MG63 (cell line): ENCODE data around the gene TMEM52B. TPM values are rescaled to one million over a fixed set of nuclear protein-coding genes. Genes with fewer than 3 reads are reported as not detected.
"Not testable (repeated sequence)": the region's sequence is repeated elsewhere in the genome, so short reads cannot be mapped to it uniquely, and the experiment has no call there.

ENCODE experiments used
- DNase-seq: peaks from one replicate; pipeline ENCODE4 v3.0.0-alpha.2; 2020
- H3K27me3 ChIP-seq: fragments of 250-450 bp; sonication (Bioruptor Pico); 2 replicates; pipeline ENCODE4 v1.5.1; 2020; ENCODE audit warnings: mild to moderate bottlenecking, moderate library complexity
- H3K36me3 ChIP-seq: fragments of 250-450 bp; sonication (Bioruptor Pico); 2 replicates; pipeline ENCODE4 v1.5.1; 2020; ENCODE audit warnings: mild to moderate bottlenecking, moderate library complexity
- H3K4me3 ChIP-seq: fragments of 250-450 bp; sonication (Bioruptor Pico); 2 replicates; pipeline ENCODE4 v1.5.1; 2020; ENCODE audit warnings: mild to moderate bottlenecking, moderate library complexity
- H3K9me3 ChIP-seq: fragments of 250-450 bp; sonication (Bioruptor Pico); 2 replicates; pipeline ENCODE4 v1.5.1; 2020; ENCODE audit warnings: mild to moderate bottlenecking, moderate library complexity
- total RNA-seq: library from RNA; depleted of rRNA; stranded (reverse); fragments of >200 nt; shearing (Covaris generic); gene quantifications from 2 replicates; pipeline ENCODE4 v1.2.3, GENCODE V29; 2014; ENCODE audit warnings: low replicate concordance; rRNA removed

The TMEM52B gene
- total RNA-seq, 1 experiment from 2014 or later = not detected

- Histone ChIP-seq H3K27me3 (no peaks in the 10 kb centered on the region), H3K9me3 (no peaks in the 10 kb centered on the region), H3K36me3 (peaks cover 11% of the 10 kb centered on the region), H3K4me3 (no peak overlapping the region)
- DNase-seq = no peak
Measured at GRCh38 chr12:10218021-10218420, 39.2 kb downstream of the TMEM52B start.

- Histone ChIP-seq H3K36me3 (peaks cover 11% of the 10 kb centered on the region), H3K27me3 (no peaks in the 10 kb centered on the region), H3K4me3 (no peak overlapping the region), H3K9me3 (no peaks in the 10 kb centered on the region)
- DNase-seq = peak; percentile 37
Measured at GRCh38 chr12:10220398-10221077, 41.7 kb downstream of the TMEM52B start.

GRCh38 chr12:10221846-10222245 is 43.0 kb downstream of the TMEM52B start:
- peaks cover 11% of the 10 kb centered on the region for H3K36me3 ChIP-seq

GRCh38 chr12:10223208-10223607 is 44.4 kb downstream of the TMEM52B start:
- H3K4me3 ChIP-seq = no peak overlapping the region
- H3K27me3 ChIP-seq = no peaks in the 10 kb centered on the region
- H3K9me3 ChIP-seq = no peaks in the 10 kb centered on the region
- peaks cover 11% of the 10 kb centered on the region for H3K36me3 ChIP-seq
- no peak for DNase-seq

More at GRCh38 chr12:10221846-10222245, 43.0 kb downstream of the TMEM52B start:
- no peak for DNase-seq
- Histone ChIP-seq H3K27me3 (no peaks in the 10 kb centered on the region), H3K4me3 (no peak overlapping the region), H3K9me3 (no peaks in the 10 kb centered on the region)

- DNase-seq, H3K27me3 ChIP-seq, H3K9me3 ChIP-seq, H3K4me3 ChIP-seq: not testable (repeated sequence)
- peaks cover 11% of the 10 kb centered on the region for H3K36me3 ChIP-seq
Measured at GRCh38 chr12:10225426-10225825, 46.6 kb downstream of the TMEM52B start.

- Histone ChIP-seq H3K36me3 (peaks cover 5% of the 10 kb centered on the region), H3K9me3 (no peaks in the 10 kb centered on the region), H3K27me3 (no peaks in the 10 kb centered on the region), H3K4me3 (no peak overlapping the region)
- no peak for DNase-seq
Measured at GRCh38 chr12:10226086-10226485, 47.3 kb downstream of the TMEM52B start.

GRCh38 chr12:10226731-10227130 is 47.9 kb downstream of the TMEM52B start:
- H3K36me3 ChIP-seq = no peaks in the 10 kb centered on the region; the same call in 1 of the 2 replicates
- no peak for DNase-seq
- H3K9me3 ChIP-seq = no peaks in the 10 kb centered on the region
- H3K4me3 ChIP-seq = no peak overlapping the region
- no peaks in the 10 kb centered on the region for H3K27me3 ChIP-seq

- no peak for DNase-seq
- Histone ChIP-seq H3K27me3 (no peaks in the 10 kb centered on the region), H3K9me3 (no peaks in the 10 kb centered on the region), H3K36me3 (no peaks in the 10 kb centered on the region), H3K4me3 (no peak overlapping the region)
Measured at GRCh38 chr12:10227648-10228047, 48.8 kb downstream of the TMEM52B start.

- H3K36me3 ChIP-seq = no peaks in the 10 kb centered on the region
- no peaks in the 10 kb centered on the region for H3K27me3 ChIP-seq
- H3K9me3 ChIP-seq = peaks cover 11% of the 10 kb centered on the region
- H3K4me3 ChIP-seq = no peak overlapping the region
- no peak for DNase-seq
Measured at GRCh38 chr12:10234562-10234961, 55.7 kb downstream of the TMEM52B start.

GRCh38 chr12:10235761-10236631 is 57.2 kb downstream of the TMEM52B start:
- no peaks in the 10 kb centered on the region for H3K36me3 ChIP-seq
- no peak for DNase-seq
- H3K9me3 ChIP-seq = peaks cover 11% of the 10 kb centered on the region
- no peak overlapping the region for H3K4me3 ChIP-seq
- H3K27me3 ChIP-seq = no peaks in the 10 kb centered on the region

- Histone ChIP-seq H3K4me3 (no peak overlapping the region), H3K9me3 (peaks cover 11% of the 10 kb centered on the region), H3K36me3 (no peaks in the 10 kb centered on the region), H3K27me3 (no peaks in the 10 kb centered on the region)
- DNase-seq = no peak
Measured at GRCh38 chr12:10236720-10237119, 57.9 kb downstream of the TMEM52B start.

- DNase-seq = no peak
- H3K4me3 ChIP-seq = no peak overlapping the region
- no peaks in the 10 kb centered on the region for H3K27me3 ChIP-seq
Measured at GRCh38 chr12:10238526-10238925, 59.7 kb downstream of the TMEM52B start.

GRCh38 chr12:10241290-10241689 is 62.5 kb downstream of the TMEM52B start:
- no peaks in the 10 kb centered on the region for H3K36me3 ChIP-seq
- H3K9me3 ChIP-seq = no peaks in the 10 kb centered on the region
- H3K4me3 ChIP-seq = no peak overlapping the region
- no peak for DNase-seq
- no peaks in the 10 kb centered on the region for H3K27me3 ChIP-seq

More at GRCh38 chr12:10238526-10238925, 59.7 kb downstream of the TMEM52B start:
- Histone ChIP-seq H3K36me3 (no peaks in the 10 kb centered on the region), H3K9me3 (peaks cover 9% of the 10 kb centered on the region)

Other genes with a start within 250 kb of the TMEM52B start
- not detected in 2 replicates for gene CLEC2A, start 246.7 kb upstream of the TMEM52B start, total RNA-seq
- not detected in 2 replicates for gene CLEC12A, start 207.6 kb upstream of the TMEM52B start, total RNA-seq
- not detected in 2 replicates for gene CLEC1B, start 179.9 kb upstream of the TMEM52B start, total RNA-seq
- gene CLEC12B, start 168.4 kb upstream of the TMEM52B start, total RNA-seq = not detected in 2 replicates
- not detected in 2 replicates for gene CLEC9A, start 148.3 kb upstream of the TMEM52B start, total RNA-seq
- 0.30 TPM in 1 of 2 replicates, not detected in the other for gene CLEC1A, start 80.0 kb upstream of the TMEM52B start, total RNA-seq
- not detected in 2 replicates for gene CLEC7A, start 48.8 kb upstream of the TMEM52B start, total RNA-seq
- 8.6 and 15.3 TPM in 2 replicates for gene OLR1, start 6.9 kb upstream of the TMEM52B start, total RNA-seq
- 29.2 and 29.7 TPM in 2 replicates for gene GABARAPL1, start 33.8 kb downstream of the TMEM52B start, total RNA-seq
- not detected in 2 replicates for gene KLRD1, start 128.8 kb downstream of the TMEM52B start, total RNA-seq
- gene KLRK1, start 211.0 kb downstream of the TMEM52B start, total RNA-seq = not detected in 2 replicates
- gene KLRC4, start 230.7 kb downstream of the TMEM52B start, total RNA-seq = not detected in 2 replicates
- gene KLRC3, start 241.6 kb downstream of the TMEM52B start, total RNA-seq = not detected in 2 replicates